AG08396 (cell line): ENCODE data around the gene VPS26C.

ENCODE experiments used
- DNase-seq: peaks from one replicate; pipeline ENCODE4 v3.0.0; 2012; ENCODE audit warnings: low spot score, mixed read lengths

Gene VPS26C

GRCh38 chr21:37202221-37203110 is 64.7 kb downstream of the VPS26C start:
- DNase-seq, result no peak

DNA sequence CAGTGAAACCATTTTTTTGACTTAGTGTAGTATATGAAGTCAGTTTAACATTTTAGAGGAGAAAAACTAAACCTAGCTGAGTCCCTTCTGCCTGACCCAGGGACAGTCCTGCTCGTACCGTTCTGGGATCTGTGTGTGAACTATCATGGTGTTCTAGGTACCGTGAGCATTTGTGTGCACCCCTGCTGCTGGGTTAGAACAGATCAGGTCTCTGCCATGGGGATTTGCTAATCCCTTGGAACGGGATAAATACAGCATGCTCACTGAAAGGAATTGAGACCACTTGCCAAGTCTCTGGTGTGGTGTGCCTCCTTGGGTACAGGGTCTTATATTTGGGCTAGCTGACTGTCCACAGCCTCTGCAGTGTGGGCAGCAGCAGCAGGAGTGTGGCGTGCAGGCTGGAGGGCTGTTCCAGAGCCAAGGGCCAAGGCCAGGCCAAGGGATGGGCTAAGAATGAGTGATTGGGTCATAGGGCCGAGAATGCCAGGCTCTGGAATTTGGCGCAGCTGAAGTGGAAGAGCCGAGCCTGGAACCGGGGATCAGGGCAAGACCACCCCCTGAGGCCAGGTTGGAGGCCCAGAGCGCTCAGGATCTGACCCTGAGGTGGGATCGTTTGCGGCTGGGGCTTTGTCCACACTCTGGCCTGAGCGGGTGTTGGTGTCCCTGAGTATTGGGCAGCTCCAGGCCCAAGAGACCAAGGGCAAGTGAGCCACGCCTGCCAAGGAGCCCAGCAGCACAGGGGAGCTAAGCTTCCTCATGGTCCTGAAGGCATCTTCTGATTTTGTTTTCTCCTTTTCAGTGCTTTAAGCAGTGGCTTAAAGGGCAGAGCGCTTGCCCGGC is 66.3 kb downstream of the VPS26C start:
- no peak for DNase-seq

- DNase-seq, result peak; percentile 51
Observed at GRCh38 chr21:37199057-37199924, 67.8 kb downstream of the VPS26C start.

- no peak for DNase-seq
Observed at GRCh38 chr21:37197746-37198145, 69.4 kb downstream of the VPS26C start.

GRCh38 chr21:37196847-37197246 is 70.3 kb downstream of the VPS26C start:
- no peak for DNase-seq

GRCh38 chr21:37195610-37196009 is 71.5 kb downstream of the VPS26C start:
- no peak for DNase-seq

GRCh38 chr21:37195059-37195458 is 72.1 kb downstream of the VPS26C start:
- DNase-seq, result no peak

DNA sequence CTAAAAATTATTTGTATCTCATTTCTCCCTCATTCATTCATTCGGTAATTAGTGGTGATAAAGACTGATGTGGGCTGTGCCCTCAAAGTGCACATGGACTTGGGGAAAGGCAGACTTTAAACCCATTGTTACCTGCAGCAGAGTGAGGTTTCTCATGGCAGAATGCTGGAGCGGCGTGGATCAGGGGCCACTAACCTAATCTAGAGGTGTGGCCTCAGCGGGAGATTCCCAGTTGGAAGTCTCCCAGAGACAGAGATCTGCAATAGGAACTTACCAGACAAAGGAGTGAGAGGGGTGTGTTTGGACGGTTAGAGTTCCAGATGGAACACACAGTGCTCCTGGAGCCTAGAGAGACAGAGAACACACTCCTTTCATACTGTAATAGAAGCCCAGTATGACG is 73.5 kb downstream of the VPS26C start:
- DNase-seq, result no peak

GRCh38 chr21:37193006-37193405 is 74.1 kb downstream of the VPS26C start:
- DNase-seq, result no peak

DNA sequence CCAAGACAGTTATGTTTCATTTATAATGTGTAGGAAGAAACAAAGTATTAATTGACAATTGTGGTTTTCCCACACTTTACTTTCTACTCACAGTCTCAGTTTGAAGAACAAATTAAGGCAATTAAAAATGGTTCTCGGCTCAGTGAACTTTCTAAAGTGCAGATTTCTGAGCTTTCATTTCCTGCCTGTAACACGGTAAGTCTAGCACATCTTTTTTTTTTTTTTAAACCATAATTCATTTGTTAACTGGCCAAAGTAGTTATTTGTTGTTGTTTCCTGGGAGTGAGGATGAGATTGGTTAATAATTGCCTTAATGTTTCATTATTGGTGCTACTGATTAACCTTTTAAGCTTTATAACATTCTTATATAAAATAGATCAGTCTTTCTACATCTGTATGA is 75.1 kb downstream of the VPS26C start:
- no peak for DNase-seq

GRCh38 chr21:37188825-37189224 is 78.3 kb downstream of the VPS26C start:
- no peak for DNase-seq

GRCh38 chr21:37186983-37187382 is 80.2 kb downstream of the VPS26C start:
- no peak for DNase-seq

DNA sequence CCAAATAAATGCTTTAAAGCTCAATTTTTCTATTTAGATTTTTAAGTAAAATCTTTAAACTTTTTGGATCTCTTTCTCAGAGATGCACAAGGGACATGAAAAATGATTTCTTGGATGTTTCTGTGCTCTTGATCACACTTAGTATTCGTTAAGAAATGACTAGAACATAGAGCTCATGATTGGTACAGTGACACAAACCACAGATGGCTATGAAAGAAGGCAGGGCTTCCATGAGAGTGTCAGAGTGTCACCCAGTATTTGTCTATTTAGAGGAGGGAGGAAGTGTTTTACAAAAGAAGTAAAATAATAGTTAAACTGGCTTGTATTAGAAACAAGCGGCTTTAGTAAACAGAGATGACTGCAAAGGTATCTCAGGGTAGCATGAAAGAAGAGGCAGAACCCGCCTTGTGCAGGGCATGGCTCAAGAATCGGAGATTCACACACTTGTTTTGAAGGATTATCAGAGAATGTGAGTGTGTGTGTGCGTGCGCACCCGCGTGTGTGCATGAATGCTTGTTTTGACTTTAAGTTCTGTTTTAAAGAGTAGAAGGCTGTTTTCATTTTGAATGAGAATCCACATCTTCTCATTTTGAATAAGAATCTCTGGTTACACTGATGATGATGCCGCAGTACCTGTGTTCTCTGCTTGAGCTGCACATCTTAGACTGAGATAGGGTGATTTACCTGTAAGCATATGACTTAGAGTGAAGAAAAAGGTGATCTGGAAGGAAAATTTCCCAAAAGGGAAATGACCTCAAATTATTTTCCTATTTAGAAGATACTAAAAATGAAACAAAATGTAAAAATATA is 82.1 kb downstream of the VPS26C start:
- no peak for DNase-seq

DNA sequence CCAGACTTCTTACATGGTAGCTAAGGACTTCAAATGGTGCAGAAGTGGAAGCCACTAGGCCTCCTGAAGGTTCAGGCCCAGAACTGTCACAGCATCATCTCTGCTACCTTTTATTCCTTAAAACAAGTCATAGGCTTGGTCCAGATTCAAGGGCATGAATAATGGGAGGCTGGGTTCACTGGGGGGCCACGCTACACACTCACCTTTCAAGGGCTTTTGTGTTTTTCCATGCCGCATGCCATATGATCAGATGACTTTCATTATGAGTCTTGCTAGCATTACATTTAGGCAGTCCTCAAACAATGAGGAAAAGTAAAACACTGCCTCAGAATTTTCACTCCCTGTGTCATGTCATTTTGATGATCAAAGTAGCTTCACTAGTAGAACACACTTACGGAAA is 83.4 kb downstream of the VPS26C start:
- no peak for DNase-seq

DNA sequence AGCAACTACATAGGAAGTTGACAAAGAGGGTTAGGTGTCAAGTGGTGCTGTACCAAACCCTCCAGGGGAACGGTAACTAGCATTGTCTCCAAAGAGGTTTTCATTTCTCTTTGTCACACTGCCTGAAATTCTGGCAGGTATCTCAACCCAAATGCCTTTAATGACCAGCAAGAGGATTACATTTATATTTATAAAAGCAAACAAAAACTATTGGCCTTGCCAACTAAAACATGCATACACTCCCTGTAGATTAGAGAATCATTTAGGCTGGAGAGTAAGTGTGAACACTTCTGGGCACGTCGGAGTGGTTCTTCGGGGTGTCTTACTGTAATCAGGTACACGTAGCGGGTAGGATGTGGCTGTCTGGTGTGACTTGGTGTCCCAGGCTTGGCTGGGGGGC is 84.9 kb downstream of the VPS26C start:
- DNase-seq, result no peak

GRCh38 chr21:37181059-37181458 is 86.1 kb downstream of the VPS26C start:
- DNase-seq, result no peak

GRCh38 chr21:37176716-37177115 is 90.4 kb downstream of the VPS26C start:
- no peak for DNase-seq
